Pulmonary artery endothelial cell (primary cell): ENCODE measurements around the gene PAN3. TPM values are rescaled to one million over a fixed set of nuclear protein-coding genes. Genes with fewer than 3 reads are reported as not detected.
"Not testable (repeated sequence)": the region's sequence is repeated elsewhere in the genome, so short reads cannot be mapped to it uniquely, and the experiment has no call there.

ENCODE experiments used
- DNase-seq: peaks from one replicate; pipeline ENCODE4 v3.0.0-alpha.2; 2011; ENCODE audit warnings: low read depth, low spot score
- total RNA-seq: library from RNA; depleted of rRNA; stranded (reverse); fragments of >200 nt; gene quantifications from 2 replicates; pipeline ENCODE4 v1.2.3, GENCODE V29; 2014

PAN3 gene, protein sequence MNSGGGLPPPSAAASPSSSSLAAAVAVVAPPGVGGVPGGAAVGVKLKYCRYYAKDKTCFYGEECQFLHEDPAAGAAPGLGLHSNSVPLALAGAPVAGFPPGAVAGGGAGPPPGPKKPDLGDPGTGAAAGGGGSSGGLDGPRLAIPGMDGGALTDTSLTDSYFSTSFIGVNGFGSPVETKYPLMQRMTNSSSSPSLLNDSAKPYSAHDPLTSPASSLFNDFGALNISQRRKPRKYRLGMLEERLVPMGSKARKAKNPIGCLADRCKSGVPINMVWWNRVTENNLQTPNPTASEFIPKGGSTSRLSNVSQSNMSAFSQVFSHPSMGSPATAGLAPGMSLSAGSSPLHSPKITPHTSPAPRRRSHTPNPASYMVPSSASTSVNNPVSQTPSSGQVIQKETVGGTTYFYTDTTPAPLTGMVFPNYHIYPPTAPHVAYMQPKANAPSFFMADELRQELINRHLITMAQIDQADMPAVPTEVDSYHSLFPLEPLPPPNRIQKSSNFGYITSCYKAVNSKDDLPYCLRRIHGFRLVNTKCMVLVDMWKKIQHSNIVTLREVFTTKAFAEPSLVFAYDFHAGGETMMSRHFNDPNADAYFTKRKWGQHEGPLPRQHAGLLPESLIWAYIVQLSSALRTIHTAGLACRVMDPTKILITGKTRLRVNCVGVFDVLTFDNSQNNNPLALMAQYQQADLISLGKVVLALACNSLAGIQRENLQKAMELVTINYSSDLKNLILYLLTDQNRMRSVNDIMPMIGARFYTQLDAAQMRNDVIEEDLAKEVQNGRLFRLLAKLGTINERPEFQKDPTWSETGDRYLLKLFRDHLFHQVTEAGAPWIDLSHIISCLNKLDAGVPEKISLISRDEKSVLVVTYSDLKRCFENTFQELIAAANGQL
- total RNA-seq = 17.3 and 19.0 TPM in 2 replicates

DNA sequence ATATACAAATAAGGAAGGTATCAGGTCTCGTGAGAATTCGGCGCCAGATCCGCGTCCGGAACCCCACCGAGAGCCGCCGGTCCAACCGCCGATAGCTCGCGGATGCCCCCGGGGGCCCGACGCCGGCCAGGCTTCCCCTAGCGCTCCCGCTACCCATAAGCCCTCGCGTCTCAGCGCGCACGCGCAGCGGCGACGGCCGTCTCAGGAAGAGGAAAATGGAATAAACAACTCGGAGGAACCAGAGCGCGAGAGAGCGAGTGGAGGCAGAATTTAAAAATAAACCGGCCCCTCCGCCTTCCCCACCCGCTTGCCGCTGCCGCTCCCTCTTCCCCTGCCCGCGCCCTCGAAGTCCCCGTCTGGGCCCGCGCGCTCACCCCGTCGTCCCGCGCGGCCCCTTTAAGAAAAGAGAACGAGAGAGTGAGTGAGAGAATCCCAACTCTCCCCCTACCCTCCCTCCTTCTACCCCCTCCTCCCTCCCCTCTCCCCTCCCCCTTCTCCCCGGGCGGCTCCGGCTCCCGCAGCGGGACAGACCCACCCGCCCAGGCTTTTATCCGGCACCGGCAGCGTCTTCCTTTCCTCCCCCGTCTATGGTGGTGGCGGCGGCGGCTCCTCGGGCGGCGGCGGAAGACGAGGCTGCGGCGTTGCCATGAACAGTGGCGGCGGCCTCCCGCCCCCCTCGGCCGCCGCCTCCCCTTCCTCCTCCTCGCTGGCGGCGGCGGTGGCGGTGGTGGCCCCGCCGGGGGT is at the start of gene PAN3:
TSS of gene PAN3 (plus strand) at position 534 of the 744 bp plus-strand sequence. CDS start at position 647, 113 bp downstream.
- DNase-seq = peak; percentile 69

DNA sequence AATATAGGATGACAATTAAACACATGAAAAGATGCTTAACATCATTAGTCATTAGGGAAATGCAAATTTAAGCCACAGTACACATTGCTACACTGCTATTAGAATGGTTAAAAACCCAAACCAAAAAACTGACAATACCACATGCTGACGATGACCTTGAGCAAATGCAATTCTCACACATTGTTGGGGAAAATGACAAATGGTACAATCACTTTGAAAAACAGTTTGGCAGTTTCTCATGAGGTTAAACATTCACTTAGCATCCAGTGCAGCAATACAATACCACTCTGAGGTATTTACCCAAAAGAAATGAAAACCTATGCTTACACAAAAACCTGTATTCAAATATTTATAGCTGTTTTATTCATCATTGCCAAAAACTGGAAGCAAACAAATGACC is 49.3 kb upstream of the PAN3 start:
- DNase-seq = no peak

DNA sequence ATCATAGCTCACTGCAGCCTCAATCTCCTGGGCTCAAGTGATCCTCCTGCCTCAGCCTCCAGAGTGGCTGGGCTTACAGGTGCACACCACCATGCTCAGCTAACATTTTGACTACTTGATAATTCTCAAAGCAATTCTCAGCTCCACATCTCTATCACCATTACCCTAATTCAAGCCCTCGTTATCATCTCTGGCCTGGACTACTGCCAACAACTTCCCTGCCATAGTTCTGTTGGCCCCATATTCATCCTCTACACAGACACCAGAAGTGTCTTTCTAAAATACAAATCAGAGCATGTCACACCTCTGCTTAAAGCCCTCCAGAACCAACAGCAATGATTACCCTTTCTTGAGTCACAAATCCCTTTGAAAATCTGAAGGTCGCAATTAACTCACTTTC is 45.9 kb upstream of the PAN3 start:
- no peak for DNase-seq

DNA sequence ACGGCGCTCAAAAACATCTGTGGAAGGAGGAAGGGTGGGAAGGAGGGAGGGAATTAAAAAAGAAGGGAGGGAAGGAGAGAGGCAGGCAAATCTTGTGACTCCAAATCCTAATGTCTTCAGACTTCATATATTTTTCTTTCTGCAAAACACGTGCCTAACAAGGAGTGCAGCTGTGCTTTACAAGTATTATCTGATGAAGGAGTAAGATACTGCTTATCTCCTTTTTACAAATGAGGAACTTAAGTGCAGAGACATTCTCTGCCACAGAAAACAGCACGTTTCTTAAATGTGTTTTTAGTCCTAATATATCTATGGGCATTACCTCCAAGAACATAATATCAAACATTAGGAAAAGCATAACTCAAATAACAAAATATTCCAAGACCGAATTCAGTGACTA is 44.5 kb upstream of the PAN3 start:
- no peak for DNase-seq

DNA sequence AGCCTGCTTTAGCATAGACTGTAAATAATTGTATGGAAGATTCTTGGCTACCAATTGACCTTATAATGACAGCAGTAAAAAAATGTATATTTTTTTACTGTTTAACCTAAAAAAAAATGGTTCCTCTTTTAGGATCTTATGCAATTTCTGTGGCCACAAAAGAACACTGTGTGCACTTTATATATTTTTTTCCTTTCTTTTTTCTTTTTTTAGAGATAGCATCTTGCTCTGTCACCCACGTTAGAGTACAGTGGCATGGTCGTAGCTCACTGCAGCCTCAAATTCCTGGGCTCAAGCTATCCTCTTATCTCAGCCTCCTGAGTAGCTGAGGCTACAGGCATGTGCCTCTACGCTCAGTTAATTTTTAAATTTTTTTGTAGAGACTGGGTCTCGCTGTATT is 44.0 kb upstream of the PAN3 start:
- DNase-seq = no peak

DNA sequence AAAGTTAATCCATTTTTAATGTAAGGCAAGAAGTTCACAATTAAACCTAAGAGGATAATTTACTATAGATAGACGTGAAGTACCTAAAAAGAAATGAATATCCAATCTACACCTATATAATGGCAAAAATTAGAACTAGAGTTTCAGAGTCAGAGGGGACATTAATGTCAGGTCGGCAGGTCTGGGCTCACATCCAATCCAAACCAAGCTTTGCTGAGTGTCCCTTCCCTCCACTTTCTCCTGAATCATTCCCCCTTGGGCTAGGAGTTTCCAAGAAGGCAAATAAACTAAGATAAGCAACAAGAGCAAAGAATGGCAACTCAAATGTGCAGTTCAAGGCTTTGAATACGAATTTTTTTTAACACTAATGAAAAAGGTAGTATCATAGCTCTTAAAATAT is 40.8 kb upstream of the PAN3 start:
- no peak for DNase-seq

DNA sequence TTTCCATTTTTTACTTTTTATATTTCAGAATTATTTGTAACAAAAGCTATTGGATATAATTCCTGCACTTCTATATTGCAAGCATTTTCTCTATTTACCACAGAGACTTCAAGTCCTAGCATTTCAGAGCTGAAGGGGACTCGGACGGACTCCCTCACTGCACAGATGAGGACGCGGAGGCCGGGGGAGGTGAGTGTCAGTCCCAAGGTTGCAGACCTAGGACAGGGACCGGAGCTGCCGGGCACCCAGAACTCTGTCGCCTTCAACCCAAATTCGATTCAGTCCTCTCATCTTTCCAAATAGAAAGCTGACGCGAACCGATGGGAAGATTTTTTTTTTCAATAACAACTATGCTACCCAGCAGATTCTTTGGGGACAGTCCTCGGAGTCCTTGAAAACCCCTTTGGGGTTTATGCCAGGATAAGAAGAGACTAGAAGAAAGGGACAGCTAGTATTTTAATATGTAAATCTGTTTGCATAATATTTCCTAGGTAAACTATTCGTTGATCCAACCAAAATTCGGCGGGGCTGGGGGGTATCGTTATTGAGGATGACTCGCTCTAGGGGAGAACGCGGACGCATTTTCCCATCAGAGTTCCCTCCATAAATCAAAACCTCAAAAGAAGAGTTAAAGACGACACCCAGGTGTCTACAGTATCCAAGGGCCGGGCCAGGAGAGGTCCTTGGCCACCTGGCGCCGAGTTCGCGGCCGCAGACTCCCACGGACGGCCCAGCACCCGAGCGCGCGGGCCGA is 38.8 kb upstream of the PAN3 start:
- no peak for DNase-seq

DNA sequence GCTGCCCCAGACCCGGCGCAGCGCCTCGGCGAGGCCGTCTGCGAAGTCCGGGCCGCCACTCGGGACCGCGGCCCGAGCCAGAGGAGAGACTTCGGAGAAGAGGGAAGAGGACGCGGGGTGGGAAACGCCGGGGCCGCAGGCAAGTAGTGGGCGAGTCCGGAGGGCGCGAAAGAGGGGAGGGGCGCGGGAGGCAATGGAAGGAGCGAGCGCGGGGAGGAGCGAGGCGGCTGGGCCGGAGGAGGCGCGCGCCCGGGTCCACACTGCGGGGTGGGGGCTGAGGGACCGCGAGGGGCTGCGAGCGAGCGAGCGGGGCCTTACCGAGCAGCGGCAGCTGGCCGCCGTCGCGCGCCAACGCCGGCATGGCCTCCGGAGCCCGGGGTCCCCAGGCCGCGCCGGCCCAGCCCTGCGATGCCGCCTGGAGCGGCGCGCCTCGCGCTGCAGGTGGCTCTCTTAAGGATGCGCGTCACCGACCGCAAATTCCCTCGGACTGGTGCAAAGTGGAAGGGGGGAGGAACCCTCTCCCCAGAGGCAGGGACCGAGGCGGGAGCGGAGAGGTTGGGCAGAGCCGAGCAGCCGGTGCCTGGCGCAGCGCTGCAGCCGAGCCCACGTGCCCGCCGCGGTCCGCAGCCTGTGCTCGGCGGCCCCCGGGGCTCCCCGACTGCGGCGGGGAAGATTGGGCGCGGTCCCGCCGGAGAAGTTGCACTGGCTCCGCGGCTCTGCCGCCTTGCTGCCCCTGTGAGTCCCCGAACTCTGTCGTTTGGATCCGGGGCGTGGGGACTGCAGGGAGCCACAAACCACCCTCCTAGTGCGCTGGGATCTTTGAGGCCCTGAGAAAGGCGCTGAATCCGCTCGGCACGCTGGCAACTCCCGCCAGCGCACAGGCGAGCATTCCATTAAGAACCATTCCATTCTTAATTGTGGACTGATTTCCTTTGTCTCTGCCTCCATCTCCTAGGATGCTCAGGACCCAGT is 37.9 kb upstream of the PAN3 start, which contains the start of gene FLT3:
TSS of gene FLT3 (minus strand) at position 427 of the 972 bp plus-strand sequence. CDS start at position 361, 66 bp downstream.
- no peak for DNase-seq

DNA sequence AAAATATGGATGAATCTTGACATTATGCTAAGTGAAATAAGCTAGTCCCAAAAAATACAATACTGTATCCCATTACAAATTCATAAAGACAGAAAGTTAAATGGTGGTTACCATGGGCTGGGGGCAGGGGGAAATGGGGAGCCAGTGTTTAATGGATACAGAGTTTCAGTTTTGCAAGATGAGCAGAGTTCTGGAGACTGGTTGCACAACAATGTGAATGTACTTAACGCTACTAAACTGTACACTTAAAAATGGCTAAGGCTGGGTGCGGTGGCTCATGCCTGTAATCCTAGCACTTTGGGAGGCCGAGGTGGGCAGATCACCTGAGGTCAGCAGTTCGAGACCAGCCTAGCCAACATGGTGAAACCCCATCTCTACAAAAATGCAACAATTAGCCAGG is 36.5 kb upstream of the PAN3 start:
- DNase-seq = not testable (repeated sequence)

DNA sequence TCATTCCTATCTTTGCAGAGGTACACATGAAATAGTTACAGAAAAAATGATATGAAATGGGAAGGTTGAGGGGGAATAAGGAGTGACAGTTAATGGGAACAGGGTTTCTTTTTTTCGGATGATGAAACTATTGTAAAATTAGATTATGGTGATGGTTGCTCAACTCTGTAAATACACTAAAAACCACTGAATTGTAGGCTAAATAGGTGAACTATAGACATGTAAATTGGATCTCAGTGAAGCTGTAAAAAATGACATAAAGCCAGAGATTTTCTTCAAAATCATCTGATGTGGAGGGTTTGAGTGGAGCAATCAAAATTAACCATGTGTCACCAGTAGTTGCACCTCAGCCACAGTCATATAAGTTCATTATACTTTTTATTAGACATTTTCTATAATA is 31.4 kb upstream of the PAN3 start:
- no peak for DNase-seq

DNA sequence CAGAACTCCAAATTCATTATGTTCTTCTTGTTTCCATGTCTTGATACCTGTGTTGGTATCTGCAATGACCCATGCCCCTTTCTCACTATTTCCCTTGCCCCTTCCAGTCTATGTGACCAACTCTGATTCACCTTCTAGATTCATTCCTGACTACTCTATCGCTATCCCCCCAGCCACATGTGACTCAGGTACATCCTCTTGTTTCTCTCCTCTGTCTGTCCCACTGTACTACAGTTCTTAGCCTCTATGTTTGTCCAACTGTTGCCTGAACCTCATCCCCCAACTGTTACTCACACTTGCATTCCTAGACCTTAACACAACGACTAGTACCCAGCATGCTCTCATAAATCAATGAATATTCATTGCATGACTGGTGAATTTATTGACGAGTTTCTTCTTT is 27.9 kb upstream of the PAN3 start:
- DNase-seq = no peak

DNA sequence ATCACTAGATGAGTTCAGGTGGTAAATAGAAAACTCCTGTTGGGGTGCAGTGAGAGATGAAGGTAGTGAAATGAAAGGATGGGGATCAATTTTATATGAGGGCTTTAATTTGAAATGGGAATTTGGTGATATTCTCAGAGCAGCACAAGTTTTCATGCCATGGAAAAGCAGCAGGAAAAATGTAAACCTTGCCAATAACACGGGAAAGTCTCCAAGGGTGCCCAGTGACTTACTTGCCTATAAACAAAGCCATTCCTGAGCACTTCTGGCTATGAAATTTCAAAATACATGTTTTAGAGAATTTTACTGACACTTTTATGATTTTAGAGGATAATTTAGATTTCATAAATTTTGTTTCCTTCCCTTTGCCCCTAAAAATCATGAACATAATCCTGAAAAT is 21.6 kb upstream of the PAN3 start:
- DNase-seq = no peak

DNA sequence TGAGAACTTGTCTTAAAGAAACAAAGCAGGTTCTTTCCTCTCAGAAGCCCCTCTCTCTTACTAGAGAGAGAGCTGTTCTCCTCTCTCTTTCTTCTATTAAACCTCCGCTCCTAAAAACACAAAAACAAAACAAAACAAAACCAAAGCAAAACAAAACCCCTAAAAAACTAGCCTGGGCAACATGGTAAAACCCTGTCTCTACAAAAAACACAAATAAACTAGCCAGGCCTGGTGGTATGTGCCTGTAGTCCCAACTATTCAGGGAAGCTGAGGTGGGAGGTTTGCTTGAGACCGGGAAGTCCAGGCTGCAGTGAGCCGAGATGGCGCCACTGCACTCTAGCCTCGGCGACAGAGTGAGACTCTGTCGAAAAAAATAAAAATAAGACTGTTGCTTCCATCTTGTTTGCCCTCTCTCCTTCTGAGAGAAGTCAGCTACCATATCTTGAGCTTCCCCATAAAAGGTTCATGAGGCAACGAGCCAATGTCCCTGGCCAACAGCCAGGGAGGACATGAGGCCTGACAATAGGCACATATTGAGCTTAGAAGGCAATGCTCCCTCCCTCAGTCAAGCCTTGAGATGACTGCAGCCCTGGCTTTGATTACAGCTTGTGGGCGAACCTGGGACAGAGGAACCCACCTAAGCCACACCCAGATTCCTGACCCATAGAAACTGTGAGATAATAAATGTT is 20.5 kb upstream of the PAN3 start:
- DNase-seq = no peak

DNA sequence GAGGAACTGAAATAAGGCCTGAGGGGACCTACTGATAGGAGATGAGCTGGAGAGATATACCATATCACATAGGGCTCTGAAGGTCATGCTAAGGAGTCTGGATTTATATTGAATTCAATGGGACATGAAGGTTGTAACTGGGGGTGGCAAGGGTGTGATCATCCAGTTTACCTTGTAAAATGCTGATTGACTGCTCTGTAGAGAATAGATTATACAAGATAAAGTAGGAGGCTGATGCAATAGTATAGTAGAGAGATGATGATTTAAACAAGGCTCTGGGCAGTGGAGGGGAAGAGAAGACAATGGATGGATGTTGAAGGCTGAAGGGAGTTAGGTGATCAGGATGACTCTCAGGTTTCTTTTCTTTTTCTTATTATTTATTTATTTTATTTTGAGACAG is 18.0 kb upstream of the PAN3 start:
- DNase-seq = no peak

DNA sequence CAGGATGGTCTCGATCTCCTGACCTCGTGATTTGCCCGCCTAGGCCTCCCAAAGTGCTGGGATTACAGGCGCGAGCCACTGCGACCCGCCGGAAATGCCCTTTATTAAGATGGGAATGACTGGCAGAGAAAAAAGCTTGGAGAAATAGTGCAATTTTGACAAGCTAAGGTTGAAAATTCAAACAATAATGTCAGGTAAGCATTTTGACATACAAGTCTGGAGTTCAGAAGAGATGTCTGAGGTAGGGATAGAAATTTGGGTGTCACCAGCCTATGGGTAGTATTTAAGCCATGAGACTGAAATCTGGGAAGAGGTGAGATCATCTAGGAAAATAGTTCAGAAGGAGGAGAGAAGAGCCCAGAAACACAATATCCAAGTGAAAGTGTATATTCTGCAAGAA is 17.1 kb upstream of the PAN3 start:
- no peak for DNase-seq

DNA sequence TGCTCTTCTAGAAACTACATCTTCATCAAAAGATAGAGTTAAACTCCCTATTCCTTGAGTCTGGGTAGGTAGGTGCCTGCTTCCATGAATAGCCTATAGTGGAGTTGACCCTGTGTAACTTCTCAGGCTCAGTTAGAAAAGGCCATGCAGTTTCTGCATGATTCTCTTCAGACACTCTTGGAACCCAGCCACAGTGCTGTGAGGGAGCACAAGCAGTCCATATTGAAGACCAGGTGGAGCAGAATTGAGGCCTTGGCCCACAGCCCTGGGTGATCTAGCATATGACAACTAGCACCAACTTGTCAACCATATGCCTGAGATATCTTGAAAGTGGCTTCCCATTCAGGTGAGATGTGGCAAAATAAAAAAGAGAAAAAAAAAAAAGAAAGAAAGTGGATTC is 10.3 kb upstream of the PAN3 start:
- no peak for DNase-seq

DNA sequence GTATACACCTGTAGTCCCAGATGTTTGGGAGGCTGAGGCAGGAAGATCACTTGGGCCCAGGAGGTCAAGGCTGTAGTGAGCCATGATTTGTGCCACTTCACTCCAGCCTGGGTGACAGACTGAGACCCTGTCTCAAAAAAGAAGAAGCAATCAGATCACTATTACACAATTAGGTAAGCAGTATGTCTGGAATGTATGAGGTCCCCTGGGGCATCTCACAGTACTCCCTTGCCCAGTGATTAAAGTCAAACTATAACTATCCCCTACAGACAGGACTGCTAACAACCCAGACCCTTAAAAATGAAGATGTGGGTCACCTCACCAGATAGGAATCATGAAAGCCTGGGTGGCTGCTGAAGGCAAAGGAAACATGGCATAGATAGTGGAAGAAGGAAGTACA is 9.4 kb upstream of the PAN3 start:
- DNase-seq = no peak

DNA sequence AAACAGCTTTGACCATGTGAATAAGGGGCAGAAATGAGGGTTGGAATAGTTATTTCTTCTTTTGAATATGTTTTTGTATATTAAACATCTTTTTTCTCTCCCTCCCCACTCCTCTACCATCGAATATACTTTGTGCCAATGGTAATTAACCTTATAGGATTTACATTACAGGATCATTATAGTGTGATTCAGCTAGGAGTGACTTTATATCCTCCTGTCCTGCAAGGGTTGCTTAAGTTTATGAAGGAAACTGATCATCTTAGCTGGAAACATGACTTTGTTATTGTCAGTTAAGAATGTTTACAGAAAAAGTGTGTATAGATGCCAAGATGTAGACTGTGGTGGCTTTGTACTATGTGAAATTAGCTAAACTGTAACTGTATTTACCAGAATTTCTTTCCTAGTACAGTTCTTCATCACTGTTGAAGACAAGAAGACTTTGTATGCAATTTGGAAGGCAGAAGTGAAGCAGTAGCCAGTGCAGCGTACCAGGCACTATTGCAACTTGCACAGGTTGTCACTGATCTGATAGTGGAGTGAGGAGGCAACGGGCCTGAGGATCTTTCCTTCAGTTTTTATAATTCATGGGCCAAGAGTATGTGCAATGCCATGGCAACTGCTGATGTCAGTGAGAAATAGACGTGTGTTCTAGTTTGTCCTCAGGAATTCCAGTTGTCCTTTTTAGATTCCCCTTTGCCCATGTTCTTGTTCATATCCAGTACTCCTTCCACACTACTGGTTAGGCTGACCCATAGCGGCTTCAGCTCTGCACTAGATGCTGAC is 8.2 kb upstream of the PAN3 start:
- DNase-seq = no peak
